ENCODE data around the gene PI16.

The PI16 gene

DNA sequence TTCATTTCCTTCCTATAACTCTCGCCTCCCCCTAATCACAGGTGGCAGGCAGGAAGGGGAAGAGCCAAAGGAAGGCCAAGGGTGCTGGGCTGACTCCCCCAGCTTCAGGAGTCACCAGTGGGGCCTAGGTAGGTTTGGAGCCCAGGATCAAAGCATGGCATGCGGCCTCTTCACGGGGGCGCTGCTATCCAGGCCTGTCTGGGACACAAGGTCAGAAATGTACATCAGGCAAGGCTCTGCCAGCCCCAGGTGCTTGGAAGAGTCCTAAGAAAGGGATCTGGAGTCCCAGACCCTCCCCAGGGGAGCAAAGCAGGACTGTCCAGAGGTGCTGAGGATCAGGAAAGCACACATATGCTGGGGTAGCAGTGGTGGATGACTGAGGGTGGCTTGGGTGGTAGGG, 10.4 kb downstream of the PI16 start:
- Histone ChIP-seq H3K27ac (replicated peaks) (no peak overlapping the region), H3K27me3 (ENCODE audit: insufficient read depth, poor library complexity, severe bottlenecking) (no peaks in the 10 kb centered on the region), H3K4me3 (replicated peaks; ENCODE audit: insufficient read depth, low read length) (no peak overlapping the region)
- no peak for DNase-seq (ENCODE audit: low read depth in 1 of 2, low spot score in 1 of 2)
- TF ChIP-seq POLR2AphosphoS5 (IDR thresholded peaks at IDR 0.05; ENCODE audit: low read depth), result no peak

DNA sequence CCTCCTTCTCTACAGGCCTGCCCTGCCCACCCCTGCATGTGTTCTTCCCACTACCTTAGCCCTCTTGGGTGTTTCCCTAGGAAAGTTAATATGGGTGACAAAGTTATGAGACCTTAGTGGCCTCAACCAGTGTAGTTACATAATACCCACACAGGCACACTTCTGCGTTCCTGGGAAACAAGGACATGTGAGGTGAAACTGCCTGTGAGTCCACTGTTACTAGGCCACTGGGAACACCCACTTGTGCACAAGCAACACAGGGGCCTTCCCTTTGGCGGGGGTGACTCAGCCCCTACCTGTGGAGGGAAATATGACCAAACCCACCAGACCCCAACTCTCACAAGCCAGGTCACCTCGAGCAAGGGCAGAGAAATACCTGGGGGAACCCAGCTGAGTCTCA, 12.8 kb downstream of the PI16 start:
- Histone ChIP-seq H3K27me3 (ENCODE audit: insufficient read depth, poor library complexity, severe bottlenecking) (no peaks in the 10 kb centered on the region), H3K4me3 (replicated peaks; ENCODE audit: insufficient read depth, low read length) (no peak overlapping the region), H3K27ac (replicated peaks) (no peak overlapping the region)
- DNase-seq (ENCODE audit: low read depth in 1 of 2, low spot score in 1 of 2), result no peak
- TF ChIP-seq POLR2AphosphoS5 (IDR thresholded peaks at IDR 0.05; ENCODE audit: low read depth) (no peak), SPI1 (IDR thresholded peaks at IDR 0.05; ENCODE audit: borderline replicate concordance, low read depth) (no peak), GABPA (IDR thresholded peaks at IDR 0.05; ENCODE audit: low read depth) (no peak), CTCF (IDR thresholded peaks at IDR 0.05; ENCODE audit: insufficient read depth, low read length) (no peak)
- TF ChIP-seq, protein P1, sequence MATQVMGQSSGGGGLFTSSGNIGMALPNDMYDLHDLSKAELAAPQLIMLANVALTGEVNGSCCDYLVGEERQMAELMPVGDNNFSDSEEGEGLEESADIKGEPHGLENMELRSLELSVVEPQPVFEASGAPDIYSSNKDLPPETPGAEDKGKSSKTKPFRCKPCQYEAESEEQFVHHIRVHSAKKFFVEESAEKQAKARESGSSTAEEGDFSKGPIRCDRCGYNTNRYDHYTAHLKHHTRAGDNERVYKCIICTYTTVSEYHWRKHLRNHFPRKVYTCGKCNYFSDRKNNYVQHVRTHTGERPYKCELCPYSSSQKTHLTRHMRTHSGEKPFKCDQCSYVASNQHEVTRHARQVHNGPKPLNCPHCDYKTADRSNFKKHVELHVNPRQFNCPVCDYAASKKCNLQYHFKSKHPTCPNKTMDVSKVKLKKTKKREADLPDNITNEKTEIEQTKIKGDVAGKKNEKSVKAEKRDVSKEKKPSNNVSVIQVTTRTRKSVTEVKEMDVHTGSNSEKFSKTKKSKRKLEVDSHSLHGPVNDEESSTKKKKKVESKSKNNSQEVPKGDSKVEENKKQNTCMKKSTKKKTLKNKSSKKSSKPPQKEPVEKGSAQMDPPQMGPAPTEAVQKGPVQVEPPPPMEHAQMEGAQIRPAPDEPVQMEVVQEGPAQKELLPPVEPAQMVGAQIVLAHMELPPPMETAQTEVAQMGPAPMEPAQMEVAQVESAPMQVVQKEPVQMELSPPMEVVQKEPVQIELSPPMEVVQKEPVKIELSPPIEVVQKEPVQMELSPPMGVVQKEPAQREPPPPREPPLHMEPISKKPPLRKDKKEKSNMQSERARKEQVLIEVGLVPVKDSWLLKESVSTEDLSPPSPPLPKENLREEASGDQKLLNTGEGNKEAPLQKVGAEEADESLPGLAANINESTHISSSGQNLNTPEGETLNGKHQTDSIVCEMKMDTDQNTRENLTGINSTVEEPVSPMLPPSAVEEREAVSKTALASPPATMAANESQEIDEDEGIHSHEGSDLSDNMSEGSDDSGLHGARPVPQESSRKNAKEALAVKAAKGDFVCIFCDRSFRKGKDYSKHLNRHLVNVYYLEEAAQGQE (IDR thresholded peaks at IDR 0.05; ENCODE audit: insufficient replicate concordance, low read depth), result no peak

GRCh38 chr6:36967757-36968156, 13.2 kb downstream of the PI16 start:
- TF ChIP-seq SPI1 (IDR thresholded peaks at IDR 0.05; ENCODE audit: borderline replicate concordance, low read depth), result no peak
- no peak for TF ChIP-seq CTCF (IDR thresholded peaks at IDR 0.05; ENCODE audit: insufficient read depth, low read length)
- no peak for TF ChIP-seq POLR2AphosphoS5 (IDR thresholded peaks at IDR 0.05; ENCODE audit: low read depth)
- TF ChIP-seq GABPA (IDR thresholded peaks at IDR 0.05; ENCODE audit: low read depth), result no peak
- TF ChIP-seq, protein P1 (IDR thresholded peaks at IDR 0.05; ENCODE audit: insufficient replicate concordance, low read depth), result no peak
- no peak overlapping the region for H3K27ac ChIP-seq (replicated peaks)
- H3K27me3 ChIP-seq (ENCODE audit: insufficient read depth, poor library complexity, severe bottlenecking), result no peaks in the 10 kb centered on the region
- no peak for DNase-seq (ENCODE audit: low read depth in 1 of 2, low spot score in 1 of 2)
- H3K4me3 ChIP-seq (replicated peaks; ENCODE audit: insufficient read depth, low read length), result no peak overlapping the region

DNA sequence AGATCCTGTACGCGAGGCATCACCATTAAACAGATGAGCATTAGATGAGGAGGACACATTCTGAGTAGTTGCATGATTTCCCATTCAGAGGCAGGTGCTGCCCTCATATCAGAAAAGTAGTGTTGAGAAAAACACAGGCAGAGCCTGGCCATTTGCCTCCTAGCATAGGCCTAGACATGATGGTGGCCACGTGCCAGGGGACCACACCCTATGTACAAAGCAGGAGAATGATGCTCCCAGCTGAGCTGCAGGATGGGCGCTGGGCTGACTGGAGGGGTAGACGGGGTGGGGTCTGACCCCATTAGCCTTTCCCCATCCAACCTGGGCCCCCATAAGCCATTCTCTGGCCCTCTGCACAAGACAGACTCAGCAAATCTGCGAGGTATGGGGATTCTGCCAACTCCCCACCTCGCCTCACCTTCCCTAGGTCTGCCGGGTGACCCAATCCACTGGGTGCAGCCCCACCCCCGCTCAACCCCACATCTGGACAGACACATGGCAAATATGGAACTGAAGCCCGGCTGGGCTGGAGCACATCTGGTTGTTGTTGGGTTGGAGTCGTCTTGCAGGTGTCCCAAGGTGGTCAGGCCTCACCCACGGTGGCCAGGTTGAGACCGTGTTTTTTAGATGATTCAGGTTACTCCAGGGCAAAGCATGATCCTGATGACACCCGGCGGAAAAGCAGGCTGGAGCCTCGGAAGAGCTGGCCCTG, 13.9 kb downstream of the PI16 start:
- no peak overlapping the region for H3K4me3 ChIP-seq (replicated peaks; ENCODE audit: insufficient read depth, low read length)
- TF ChIP-seq CTCF (IDR thresholded peaks at IDR 0.05; ENCODE audit: insufficient read depth, low read length) (no peak), GABPA (IDR thresholded peaks at IDR 0.05; ENCODE audit: low read depth) (no peak), POLR2AphosphoS5 (IDR thresholded peaks at IDR 0.05; ENCODE audit: low read depth) (no peak), SPI1 (IDR thresholded peaks at IDR 0.05; ENCODE audit: borderline replicate concordance, low read depth) (no peak)
- TF ChIP-seq, protein P1 (IDR thresholded peaks at IDR 0.05; ENCODE audit: insufficient replicate concordance, low read depth), result no peak
- H3K27me3 ChIP-seq (ENCODE audit: insufficient read depth, poor library complexity, severe bottlenecking), result no peaks in the 10 kb centered on the region
- no peak overlapping the region for H3K27ac ChIP-seq (replicated peaks)
- no peak for DNase-seq (ENCODE audit: low read depth in 1 of 2, low spot score in 1 of 2)
